ENCODE data around the gene AOPEP. TPM values are rescaled to one million over a fixed set of nuclear protein-coding genes. Genes with fewer than 3 reads are reported as not detected.

AOPEP gene
- polyA plus RNA-seq, 1 donor from 2014 or later = 10.0 TPM

GRCh38 chr9:94819161-94819687 lies 92.7 kb downstream of the AOPEP start:
- Histone ChIP-seq H3K27ac (ENCODE audit: low read length) (no peak overlapping the region), H3K36me3 (ENCODE audit: insufficient read depth, low read length) (no peaks in the 10 kb centered on the region), H3K9me2 (ENCODE audit: insufficient read depth, low read length) (no peaks in the 10 kb centered on the region), H4K20me1 (ENCODE audit: insufficient read depth) (no peaks in the 10 kb centered on the region), H3K79me2 (replicated peaks; ENCODE audit: insufficient read depth, low read length) (no peaks in the 10 kb centered on the region), H3K27me3 (ENCODE audit: insufficient read depth, low read depth, low read length) (no peaks in the 10 kb centered on the region), H3K9ac (ENCODE audit: low read length) (no peak overlapping the region), H3K4me2 (ENCODE audit: low read length) (no peak overlapping the region), H2AFZ (ENCODE audit: low read depth, low read length) (no peak overlapping the region), H3K9me3 (ENCODE audit: low read length) (no peaks in the 10 kb centered on the region), H3K4me3 (ENCODE audit: low read length) (no peak overlapping the region), H3F3A (ENCODE audit: insufficient read depth, low read length, poor library complexity, severe bottlenecking) (no peaks in the 10 kb centered on the region)
- TF ChIP-seq MXI1 (conservative IDR thresholded peaks at IDR 0.05; ENCODE audit: poor library complexity, severe bottlenecking) = no peak

GRCh38 chr9:94821098-94821887 lies 94.8 kb downstream of the AOPEP start:
- no peaks in the 10 kb centered on the region for H3K9me3 ChIP-seq (ENCODE audit: low read length)
- TF ChIP-seq EP300 (conservative IDR thresholded peaks at IDR 0.05; ENCODE audit: poor library complexity, severe bottlenecking) (no peak), SMC3 (conservative IDR thresholded peaks at IDR 0.05; ENCODE audit: poor library complexity) (no peak), POLR2AphosphoS5 (IDR thresholded peaks at IDR 0.05) (no peak), TAF1 (IDR thresholded peaks at IDR 0.05; ENCODE audit: low read depth) (no peak), EZH2 (IDR thresholded peaks at IDR 0.05; ENCODE audit: borderline replicate concordance, insufficient read depth, low read length, poor library complexity, severe bottlenecking) (no peak), RAD21 (conservative IDR thresholded peaks at IDR 0.05) (no peak), REST (IDR thresholded peaks at IDR 0.05; ENCODE audit: borderline replicate concordance) (no peak), CTCF (IDR thresholded peaks at IDR 0.05; ENCODE audit: poor library complexity, severe bottlenecking) (no peak), MXI1 (conservative IDR thresholded peaks at IDR 0.05; ENCODE audit: poor library complexity, severe bottlenecking) (no peak)
- H3K4me3 ChIP-seq (ENCODE audit: low read length) = no peak overlapping the region

More at GRCh38 chr9:94821098-94821887, 94.8 kb downstream of the AOPEP start:
- Histone ChIP-seq H3K9me2 (ENCODE audit: insufficient read depth, low read length) (no peaks in the 10 kb centered on the region), H4K20me1 (ENCODE audit: insufficient read depth) (no peaks in the 10 kb centered on the region), H3K79me2 (replicated peaks; ENCODE audit: insufficient read depth, low read length) (no peaks in the 10 kb centered on the region), H3K27me3 (ENCODE audit: insufficient read depth, low read depth, low read length) (no peaks in the 10 kb centered on the region), H3K9ac (ENCODE audit: low read length) (no peak overlapping the region), H3K27ac (ENCODE audit: low read length) (no peak overlapping the region), H3K36me3 (ENCODE audit: insufficient read depth, low read length) (no peaks in the 10 kb centered on the region), H3F3A (ENCODE audit: insufficient read depth, low read length, poor library complexity, severe bottlenecking) (no peaks in the 10 kb centered on the region), H2AFZ (ENCODE audit: low read depth, low read length) (no peak overlapping the region), H3K4me2 (ENCODE audit: low read length) (no peak overlapping the region)
